ENCODE results near the gene JOSD2.

The JOSD2 gene

GRCh38 chr19:50490991-50491472 lies 20.0 kb downstream of the JOSD2 start:
- Histone ChIP-seq H3K27me3 (replicated peaks; ENCODE audit: insufficient read depth, low read length) (no peaks in the 10 kb centered on the region), H3K27ac (ENCODE audit: low read length) (no peak overlapping the region), H3K4me1 (ENCODE audit: low read length) (no peaks in the 10 kb centered on the region), H3K9me2 (replicated peaks; ENCODE audit: insufficient read depth, low read length) (no peaks in the 10 kb centered on the region), H4K20me1 (ENCODE audit: insufficient read depth, low read length) (no peaks in the 10 kb centered on the region), H3K9me3 (replicated peaks; ENCODE audit: insufficient read depth, low read length) (no peaks in the 10 kb centered on the region), H3F3A (ENCODE audit: insufficient read depth, low read length) (no peaks in the 10 kb centered on the region), H3K4me3 (ENCODE audit: low read length) (no peak overlapping the region), H2AFZ (ENCODE audit: low read length) (no peak overlapping the region), H3K4me2 (ENCODE audit: low read depth, low read length) (no peak overlapping the region), H3K79me2 (ENCODE audit: low read length) (no peaks in the 10 kb centered on the region), H3K9ac (ENCODE audit: low read length) (no peak overlapping the region), H3K36me3 (replicated peaks; ENCODE audit: insufficient read depth, low read length) (no peaks in the 10 kb centered on the region)
- TF ChIP-seq CTCF (IDR thresholded peaks at IDR 0.05; ENCODE audit: low read length) (no peak), EZH2phosphoT487 (IDR thresholded peaks at IDR 0.05; ENCODE audit: low read length) (no peak), EZH2 (optimal IDR thresholded peaks at IDR 0.05; ENCODE audit: low read depth, low read length) (no peak)
- no peak for DNase-seq

DNA sequence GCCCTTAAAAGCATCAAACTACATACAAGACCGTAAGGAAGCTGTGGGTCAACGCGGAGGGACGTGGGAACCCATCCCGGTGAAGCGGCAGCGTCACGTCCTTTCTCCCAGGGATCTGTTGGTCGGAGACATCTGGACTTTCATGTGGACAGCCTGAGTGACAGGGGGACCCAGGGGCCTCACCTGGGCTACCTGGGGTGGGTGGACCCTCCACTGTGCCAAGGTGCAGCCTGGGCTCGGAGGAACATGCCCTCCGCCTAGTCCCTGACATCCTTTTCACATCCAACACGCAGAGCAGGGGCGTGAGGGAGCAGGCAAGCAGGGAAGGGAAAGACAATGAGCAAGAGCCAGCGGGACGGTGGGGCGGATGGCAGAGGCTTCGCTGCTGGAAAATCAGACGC lies 20.6 kb downstream of the JOSD2 start:
- no peak overlapping the region for H3K9ac ChIP-seq (ENCODE audit: low read length)

GRCh38 chr19:50489461-50490011 lies 21.5 kb downstream of the JOSD2 start:
- Histone ChIP-seq H3K27me3 (replicated peaks; ENCODE audit: insufficient read depth, low read length) (no peaks in the 10 kb centered on the region), H2AFZ (ENCODE audit: low read length) (no peak overlapping the region), H3K9ac (ENCODE audit: low read length) (no peak overlapping the region), H3K4me2 (ENCODE audit: low read depth, low read length) (no peak overlapping the region), H3F3A (ENCODE audit: insufficient read depth, low read length) (no peaks in the 10 kb centered on the region), H3K9me3 (replicated peaks; ENCODE audit: insufficient read depth, low read length) (no peaks in the 10 kb centered on the region), H4K20me1 (ENCODE audit: insufficient read depth, low read length) (no peaks in the 10 kb centered on the region), H3K4me3 (ENCODE audit: low read length) (no peak overlapping the region), H3K4me1 (ENCODE audit: low read length) (no peaks in the 10 kb centered on the region), H3K79me2 (ENCODE audit: low read length) (no peaks in the 10 kb centered on the region), H3K9me2 (replicated peaks; ENCODE audit: insufficient read depth, low read length) (no peaks in the 10 kb centered on the region), H3K36me3 (replicated peaks; ENCODE audit: insufficient read depth, low read length) (no peaks in the 10 kb centered on the region), H3K27ac (ENCODE audit: low read length) (no peak overlapping the region)
- TF ChIP-seq EZH2phosphoT487 (IDR thresholded peaks at IDR 0.05; ENCODE audit: low read length) (no peak), CTCF (IDR thresholded peaks at IDR 0.05; ENCODE audit: low read length) (no peak), EZH2 (optimal IDR thresholded peaks at IDR 0.05; ENCODE audit: low read depth, low read length) (no peak)
- DNase-seq = no peak

More for the DNA sequence above, 20.6 kb downstream of the JOSD2 start:
- Histone ChIP-seq H3F3A (ENCODE audit: insufficient read depth, low read length) (no peaks in the 10 kb centered on the region), H4K20me1 (ENCODE audit: insufficient read depth, low read length) (no peaks in the 10 kb centered on the region), H3K9me2 (replicated peaks; ENCODE audit: insufficient read depth, low read length) (no peaks in the 10 kb centered on the region), H3K4me3 (ENCODE audit: low read length) (no peak overlapping the region), H3K27me3 (replicated peaks; ENCODE audit: insufficient read depth, low read length) (no peaks in the 10 kb centered on the region), H2AFZ (ENCODE audit: low read length) (no peak overlapping the region), H3K4me1 (ENCODE audit: low read length) (no peaks in the 10 kb centered on the region), H3K36me3 (replicated peaks; ENCODE audit: insufficient read depth, low read length) (no peaks in the 10 kb centered on the region), H3K4me2 (ENCODE audit: low read depth, low read length) (no peak overlapping the region), H3K79me2 (ENCODE audit: low read length) (no peaks in the 10 kb centered on the region), H3K9me3 (replicated peaks; ENCODE audit: insufficient read depth, low read length) (no peaks in the 10 kb centered on the region), H3K27ac (ENCODE audit: low read length) (no peak overlapping the region)
- no peak for TF ChIP-seq EZH2 (optimal IDR thresholded peaks at IDR 0.05; ENCODE audit: low read depth, low read length)
- TF ChIP-seq CTCF (IDR thresholded peaks at IDR 0.05; ENCODE audit: low read length) = no peak
- no peak for TF ChIP-seq EZH2phosphoT487 (IDR thresholded peaks at IDR 0.05; ENCODE audit: low read length)
- DNase-seq = no peak
